ENCODE data around the gene STAC2. TPM values are rescaled to one million over a fixed set of nuclear protein-coding genes. Genes with fewer than 3 reads are reported as not detected.

Gene STAC2
- total RNA-seq, 2 experiments from 2014 or later: 0.03 TPM; not detected in 1

DNA sequence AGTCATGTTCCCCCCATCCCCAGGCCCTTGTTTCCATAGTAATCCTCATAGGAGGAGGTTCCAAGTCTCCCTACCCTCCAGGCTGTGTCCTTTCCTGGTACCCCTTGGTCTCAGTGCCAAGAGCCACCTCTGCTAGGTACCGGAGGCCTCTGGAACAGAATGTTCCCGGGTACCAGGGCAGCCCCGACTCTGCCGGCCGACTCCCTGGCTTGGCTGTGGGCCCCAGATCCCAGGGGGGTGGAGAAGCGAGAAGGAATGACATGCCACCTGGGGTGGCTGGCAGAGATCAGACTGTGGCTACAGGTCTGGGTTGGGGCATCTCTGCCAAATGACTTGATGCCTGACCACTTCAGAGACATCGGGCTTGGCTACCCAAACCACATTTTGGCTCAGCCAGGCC lies 3.6 kb downstream of the STAC2 start:
- no peak overlapping the region for H3K4me2 ChIP-seq (ENCODE audit: low read length)
- no TSS peak for BruUV-seq (replicated peaks)
- no peaks in the 10 kb centered on the region for H3K9me2 ChIP-seq (ENCODE audit: insufficient read depth, low read length)
- no peaks in the 10 kb centered on the region for H3K79me2 ChIP-seq (ENCODE audit: insufficient read depth, low read depth, low read length)
- no peaks in the 10 kb centered on the region for H3K4me1 ChIP-seq (ENCODE audit: insufficient read depth, low read length, poor library complexity, severe bottlenecking)
- no peaks in the 10 kb centered on the region for H3K36me3 ChIP-seq (ENCODE audit: insufficient read depth, low read length)
- no peak overlapping the region for H2AFZ ChIP-seq (ENCODE audit: low read length)
- CTCF ChIA-PET (ENCODE audit: unreplicated experiment): no interaction called here
- DNase-seq (ENCODE audit: low spot score): no peak
- H3K9me3 ChIP-seq (ENCODE audit: low read length): no peaks in the 10 kb centered on the region
- POLR2A ChIA-PET: no interaction called here
- no peak overlapping the region for H3K27ac ChIP-seq (ENCODE audit: low read depth, low read length, poor library complexity, severe bottlenecking)
- TF ChIP-seq CTCF (conservative IDR thresholded peaks at IDR 0.05; ENCODE audit: low read length) (no peak), EZH2phosphoT487 (IDR thresholded peaks at IDR 0.05; ENCODE audit: borderline replicate concordance, low read depth, low read length) (no peak)
- H4K20me1 ChIP-seq (ENCODE audit: insufficient read depth, low read length): no peaks in the 10 kb centered on the region
- intact Hi-C loops (cut with micrococcal nuclease; ENCODE audit: unreplicated experiment): no loop called here
- no peak overlapping the region for H3K4me3 ChIP-seq (ENCODE audit: low read depth, low read length, poor library complexity, severe bottlenecking)

GRCh38 chr17:39221572-39221971 lies 4.2 kb downstream of the STAC2 start:
- TF ChIP-seq EZH2phosphoT487 (IDR thresholded peaks at IDR 0.05; ENCODE audit: borderline replicate concordance, low read depth, low read length): no peak
- no peak for TF ChIP-seq CTCF (conservative IDR thresholded peaks at IDR 0.05; ENCODE audit: low read length)
- H3K27ac ChIP-seq (ENCODE audit: low read depth, low read length, poor library complexity, severe bottlenecking): no peak overlapping the region
- no peak overlapping the region for H3K4me2 ChIP-seq (ENCODE audit: low read length)
- intact Hi-C loops (cut with micrococcal nuclease; ENCODE audit: unreplicated experiment): no loop called here
- H3K79me2 ChIP-seq (ENCODE audit: insufficient read depth, low read depth, low read length): no peaks in the 10 kb centered on the region
- no peaks in the 10 kb centered on the region for H3K9me3 ChIP-seq (ENCODE audit: low read length)
- POLR2A ChIA-PET: interaction anchor here (0.5 kb wide), 1 partner anchor 69 kb away, joined by 3 read pairs; no protein-coding TSS in a partner anchor
- no peaks in the 10 kb centered on the region for H4K20me1 ChIP-seq (ENCODE audit: insufficient read depth, low read length)
- DNase-seq (ENCODE audit: low spot score): no peak
- CTCF ChIA-PET (ENCODE audit: unreplicated experiment): no interaction called here
- no peaks in the 10 kb centered on the region for H3K36me3 ChIP-seq (ENCODE audit: insufficient read depth, low read length)
- H3K4me3 ChIP-seq (ENCODE audit: low read depth, low read length, poor library complexity, severe bottlenecking): no peak overlapping the region
- no peaks in the 10 kb centered on the region for H3K4me1 ChIP-seq (ENCODE audit: insufficient read depth, low read length, poor library complexity, severe bottlenecking)
- H2AFZ ChIP-seq (ENCODE audit: low read length): no peak overlapping the region
- no TSS peak for BruUV-seq (replicated peaks)
- no peaks in the 10 kb centered on the region for H3K9me2 ChIP-seq (ENCODE audit: insufficient read depth, low read length)

DNA sequence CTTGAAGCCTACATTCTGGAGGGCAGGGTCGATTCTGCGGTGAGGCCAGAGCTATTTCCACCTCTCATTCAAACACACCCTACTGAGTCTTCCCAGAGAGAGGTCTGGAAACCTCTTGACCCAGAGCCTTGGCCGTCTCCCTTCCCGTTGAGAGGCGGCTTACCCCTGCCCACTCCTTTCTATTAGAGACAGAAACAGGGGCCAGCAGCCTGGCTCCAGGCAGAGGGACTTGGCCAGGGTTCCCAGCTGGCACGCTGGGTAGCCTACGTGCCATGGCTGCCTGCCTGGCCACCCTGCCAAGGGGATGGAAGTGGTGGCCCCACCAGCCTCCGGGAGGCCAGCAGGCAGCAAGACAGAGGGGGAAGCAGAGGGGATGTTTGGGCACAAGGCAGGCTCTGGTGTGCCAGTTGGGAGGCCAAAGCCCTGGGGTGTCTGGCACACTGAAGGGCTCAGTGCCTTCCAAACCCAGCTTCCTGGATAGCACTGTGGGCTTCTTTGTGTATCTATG lies 6.0 kb downstream of the STAC2 start:
- Histone ChIP-seq H3K27ac (ENCODE audit: low read depth, low read length, poor library complexity, severe bottlenecking) (no peak overlapping the region), H3K4me1 (ENCODE audit: insufficient read depth, low read length, poor library complexity, severe bottlenecking) (no peaks in the 10 kb centered on the region), H2AFZ (ENCODE audit: low read length) (no peak overlapping the region), H3K79me2 (ENCODE audit: insufficient read depth, low read depth, low read length) (no peaks in the 10 kb centered on the region), H3K36me3 (ENCODE audit: insufficient read depth, low read length) (no peaks in the 10 kb centered on the region), H3K9me2 (ENCODE audit: insufficient read depth, low read length) (no peaks in the 10 kb centered on the region), H3K4me3 (ENCODE audit: low read depth, low read length, poor library complexity, severe bottlenecking) (no peak overlapping the region), H4K20me1 (ENCODE audit: insufficient read depth, low read length) (no peaks in the 10 kb centered on the region), H3K9me3 (ENCODE audit: low read length) (no peaks in the 10 kb centered on the region), H3K4me2 (ENCODE audit: low read length) (no peak overlapping the region)
- TF ChIP-seq CTCF (conservative IDR thresholded peaks at IDR 0.05; ENCODE audit: low read length): no peak
- no peak for TF ChIP-seq EZH2phosphoT487 (IDR thresholded peaks at IDR 0.05; ENCODE audit: borderline replicate concordance, low read depth, low read length)
- CTCF ChIA-PET (ENCODE audit: unreplicated experiment): interaction anchor here (0.7 kb wide), 1 partner anchor 17 kb away, joined by 3 read pairs; no protein-coding TSS in a partner anchor
- POLR2A ChIA-PET: no interaction called here
- DNase-seq (ENCODE audit: low spot score): no peak
- BruUV-seq (replicated peaks): no TSS peak
- intact Hi-C loops (cut with micrococcal nuclease; ENCODE audit: unreplicated experiment): no loop called here

All from OCI-LY7 (cell line).